ENCODE data around the gene RBM46.

DNA sequence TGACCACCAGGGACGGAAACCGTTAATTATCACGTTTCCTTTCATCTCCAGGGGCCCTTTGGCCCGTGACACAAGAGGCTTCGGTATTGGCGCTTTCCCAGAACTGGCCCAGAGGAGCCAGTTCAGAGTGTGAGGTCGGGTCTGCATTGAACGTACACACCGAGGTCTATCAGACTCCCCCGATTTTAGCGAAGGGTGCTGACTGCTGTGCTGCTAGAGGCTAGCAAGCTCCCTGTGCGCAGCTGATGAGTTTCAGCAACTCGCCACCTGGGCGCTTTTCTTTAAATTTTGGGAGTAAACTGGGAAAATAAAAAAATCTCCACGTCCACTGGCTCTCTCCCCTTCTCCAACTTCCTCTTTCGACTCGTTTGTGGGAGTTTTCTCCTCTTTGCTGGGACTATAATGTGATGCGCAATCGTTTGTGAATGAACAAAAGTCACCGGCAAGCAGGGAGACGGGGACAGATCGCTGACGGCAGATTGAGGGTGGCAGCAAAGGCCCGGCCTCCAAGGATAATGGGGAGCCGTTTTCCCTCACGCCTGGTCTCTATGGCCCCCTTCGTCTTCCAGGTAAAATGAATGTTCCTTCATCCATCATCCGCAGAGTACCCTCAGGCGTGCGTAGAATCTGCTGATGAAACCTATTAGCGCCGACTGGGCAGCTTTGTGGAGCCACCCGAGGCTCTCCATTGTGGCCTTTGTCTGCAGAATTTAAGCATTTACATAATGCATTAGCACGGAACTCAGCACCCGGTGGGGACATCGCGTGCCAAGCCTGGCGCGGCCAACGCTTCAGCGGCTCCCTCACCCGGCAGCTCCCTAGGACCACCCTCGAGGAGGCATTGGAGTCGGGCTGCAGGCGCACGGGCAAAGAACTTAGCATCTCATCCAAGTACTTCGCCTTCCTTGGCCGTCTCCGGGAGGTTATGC is 38.9 kb upstream of the RBM46 start:
- TF ChIP-seq CTCF (IDR thresholded peaks at IDR 0.05) (no peak), POLR2A (IDR thresholded peaks at IDR 0.05) (no peak)
